Liver (tissue), 3 donors: ENCODE measurements around the gene IL1RL1.

Experiments used
- CTCF ChIP-seq: fragments of 150-350 bp; IDR thresholded peaks from 2 replicates; pipeline ENCODE4 v1.5.1; 2017; ENCODE audit warnings: improper control_type of control experiment, low read depth, low read length; ENCODE audit not compliant: missing input control
- REST ChIP-seq: IDR thresholded peaks from 2 replicates; pipeline ENCODE4 v1.6.1; 2016; ENCODE audit warnings: antibody characterized with exemption, mild to moderate bottlenecking
- TAF1 ChIP-seq: conservative IDR thresholded peaks from 2 replicates; pipeline ENCODE4 v1.6.1; 2016; ENCODE audit warnings: antibody characterized with exemption, mild to moderate bottlenecking
- donor health status: healthy.
- donor health status: healthy.

- no peak for TF ChIP-seq CTCF
- no peak for TF ChIP-seq REST
- no peak for TF ChIP-seq TAF1
These were observed 48.9 kb upstream of the IL1RL1 start for GRCh38 chr2:102262216-102263129.
